ENCODE measurements around the gene ZNF697. TPM values are rescaled to one million over a fixed set of nuclear protein-coding genes. Genes with fewer than 3 reads are reported as not detected.

Gene ZNF697
- total and polyA plus RNA-seq, 10 of the 15 experiments (the other 5 are each of a cell fraction or from before 2014, with no cell fraction given): 0.48 to 5.9 (median 3.0) TPM

DNA sequence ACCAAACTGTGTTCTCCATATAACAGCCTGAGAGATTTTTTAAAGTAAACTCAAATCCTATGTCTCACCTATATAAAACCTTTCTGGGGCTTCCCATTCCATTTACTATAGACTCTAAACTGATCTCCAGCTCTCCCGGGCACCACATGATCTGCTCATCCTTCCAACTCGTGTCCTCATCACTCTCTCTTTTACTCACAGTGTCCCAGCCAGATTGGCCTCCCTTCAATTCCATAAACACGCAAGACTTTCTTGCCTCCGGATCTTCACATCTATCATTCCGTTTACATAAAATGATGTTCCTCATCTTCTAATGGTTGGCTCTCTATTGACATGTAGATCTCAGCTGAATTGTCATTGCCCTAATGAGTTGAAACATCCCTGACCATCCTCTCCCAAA is 59.4 kb downstream of the ZNF697 start:
- H4K20me1 ChIP-seq (ENCODE audit: control insufficient read depth, insufficient read depth): no peaks in the 10 kb centered on the region
- ChIA-PET SMC1A (ENCODE audit: uncharacterized antibody, unreplicated experiment) (no interaction called here), CTCF (interaction anchor here (1.8 kb wide), 1 partner anchor 19 kb away, joined by 3 read pairs; no protein-coding TSS in a partner anchor), RAD21 (ENCODE audit: unreplicated experiment) (no interaction called here), POLR2A (no interaction called here)
- no peaks in the 10 kb centered on the region for H3K36me3 ChIP-seq (ENCODE audit: control insufficient read depth in 2 of 2, insufficient read depth in 2 of 2, low read length in 1 of 2)
- BruUV-seq (replicated peaks): no TSS peak
- H2AFZ ChIP-seq (ENCODE audit: control insufficient read depth, low read depth, low read length): no peak overlapping the region
- 47% methylated on average over 5 of the region's 5 CpGs for WGBS (ENCODE audit: insufficient coverage, insufficient replicate concordance, low lambda C conversion rate, missing lambda C conversion rate)
- H3K9me3 ChIP-seq (replicated peaks; ENCODE audit: control insufficient read depth, insufficient read depth, low read length): no peaks in the 10 kb centered on the region
- no peak overlapping the region for H3K4me3 ChIP-seq
- FAIRE-seq (no peak), ATAC-seq (no peak), DNase-seq (ENCODE audit: low read depth, low spot score) (no peak)
- no peaks in the 10 kb centered on the region for H3K79me2 ChIP-seq (ENCODE audit: control insufficient read depth, insufficient read depth, low read length)
- H3K9ac ChIP-seq (ENCODE audit: control insufficient read depth, insufficient read depth, low read length): no peak overlapping the region
- no peaks in the 10 kb centered on the region for H3K4me1 ChIP-seq (ENCODE audit: control insufficient read depth, insufficient read depth, low read length)
- H3K27ac ChIP-seq (ENCODE audit: control insufficient read depth, insufficient read depth): no peak overlapping the region
- intact Hi-C loops (cut with micrococcal nuclease; ENCODE audit: unreplicated experiment): no loop called here
- in situ Hi-C loops (cut with MboI): no loop called here
- no peak for TF ChIP-seq STAT1 (conservative IDR thresholded peaks at IDR 0.05)
- no peak for TF ChIP-seq MYC (IDR thresholded peaks at IDR 0.05; ENCODE audit: insufficient read depth, insufficient read length, insufficient replicate concordance, low read length, severe bottlenecking)
- TF ChIP-seq SREBF1 (IDR thresholded peaks at IDR 0.05; ENCODE audit: low read length): no peak
- TF ChIP-seq POLR2A (IDR thresholded peaks at IDR 0.05; ENCODE audit: low read depth, low read length): no peak
- no peak for TF ChIP-seq RELB (IDR thresholded peaks at IDR 0.05; ENCODE audit: low read depth)
- no peak for TF ChIP-seq NFYB (IDR thresholded peaks at IDR 0.05; ENCODE audit: insufficient read depth, low read depth, low read length)
- no peak for TF ChIP-seq HCFC1 (IDR thresholded peaks at IDR 0.05; ENCODE audit: low read length)
- TF ChIP-seq DPF2 (IDR thresholded peaks at IDR 0.05): no peak
- no peak for TF ChIP-seq NBN (IDR thresholded peaks at IDR 0.05)
- TF ChIP-seq IKZF2 (IDR thresholded peaks at IDR 0.05): no peak
- TF ChIP-seq CREM (IDR thresholded peaks at IDR 0.05; ENCODE audit: low read depth): no peak
- TF ChIP-seq, protein P1, sequence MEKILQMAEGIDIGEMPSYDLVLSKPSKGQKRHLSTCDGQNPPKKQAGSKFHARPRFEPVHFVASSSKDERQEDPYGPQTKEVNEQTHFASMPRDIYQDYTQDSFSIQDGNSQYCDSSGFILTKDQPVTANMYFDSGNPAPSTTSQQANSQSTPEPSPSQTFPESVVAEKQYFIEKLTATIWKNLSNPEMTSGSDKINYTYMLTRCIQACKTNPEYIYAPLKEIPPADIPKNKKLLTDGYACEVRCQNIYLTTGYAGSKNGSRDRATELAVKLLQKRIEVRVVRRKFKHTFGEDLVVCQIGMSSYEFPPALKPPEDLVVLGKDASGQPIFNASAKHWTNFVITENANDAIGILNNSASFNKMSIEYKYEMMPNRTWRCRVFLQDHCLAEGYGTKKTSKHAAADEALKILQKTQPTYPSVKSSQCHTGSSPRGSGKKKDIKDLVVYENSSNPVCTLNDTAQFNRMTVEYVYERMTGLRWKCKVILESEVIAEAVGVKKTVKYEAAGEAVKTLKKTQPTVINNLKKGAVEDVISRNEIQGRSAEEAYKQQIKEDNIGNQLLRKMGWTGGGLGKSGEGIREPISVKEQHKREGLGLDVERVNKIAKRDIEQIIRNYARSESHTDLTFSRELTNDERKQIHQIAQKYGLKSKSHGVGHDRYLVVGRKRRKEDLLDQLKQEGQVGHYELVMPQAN (conservative IDR thresholded peaks at IDR 0.05): no peak
- no peak for TF ChIP-seq IRF5 (IDR thresholded peaks at IDR 0.05; ENCODE audit: borderline replicate concordance)
- no peak for TF ChIP-seq IRF4 (IDR thresholded peaks at IDR 0.05; ENCODE audit: low read depth, low read length)
- TF ChIP-seq EED (IDR thresholded peaks at IDR 0.05; ENCODE audit: low read depth): no peak
- TF ChIP-seq RFX5 (IDR thresholded peaks at IDR 0.05; ENCODE audit: low read depth, low read length): no peak
- no peak for TF ChIP-seq SP1 (IDR thresholded peaks at IDR 0.05; ENCODE audit: low read depth, low read length)
- H3K27me3 ChIP-seq (replicated peaks in 1 of 2; ENCODE audit: control insufficient read depth in 2 of 2, insufficient read depth in 2 of 2, low read length in 1 of 2): no peaks in the 10 kb centered on the region; a peak in 2 of 4 replicates
- no peak overlapping the region for H3K4me2 ChIP-seq (ENCODE audit: control insufficient read depth, insufficient read depth)

Measured in GM12878 (cell line).